HG03039 (cell line): ENCODE data around the gene IGFLR1.

Experiments
- ATAC-seq: cut with Tn5 transposase; IDR thresholded peaks from one replicate; pipeline ENCODE4 v1.9.1; 2021; ENCODE audit warnings: mild to moderate bottlenecking, moderate library complexity; ENCODE audit not compliant: unreplicated experiment

IGFLR1 gene

DNA sequence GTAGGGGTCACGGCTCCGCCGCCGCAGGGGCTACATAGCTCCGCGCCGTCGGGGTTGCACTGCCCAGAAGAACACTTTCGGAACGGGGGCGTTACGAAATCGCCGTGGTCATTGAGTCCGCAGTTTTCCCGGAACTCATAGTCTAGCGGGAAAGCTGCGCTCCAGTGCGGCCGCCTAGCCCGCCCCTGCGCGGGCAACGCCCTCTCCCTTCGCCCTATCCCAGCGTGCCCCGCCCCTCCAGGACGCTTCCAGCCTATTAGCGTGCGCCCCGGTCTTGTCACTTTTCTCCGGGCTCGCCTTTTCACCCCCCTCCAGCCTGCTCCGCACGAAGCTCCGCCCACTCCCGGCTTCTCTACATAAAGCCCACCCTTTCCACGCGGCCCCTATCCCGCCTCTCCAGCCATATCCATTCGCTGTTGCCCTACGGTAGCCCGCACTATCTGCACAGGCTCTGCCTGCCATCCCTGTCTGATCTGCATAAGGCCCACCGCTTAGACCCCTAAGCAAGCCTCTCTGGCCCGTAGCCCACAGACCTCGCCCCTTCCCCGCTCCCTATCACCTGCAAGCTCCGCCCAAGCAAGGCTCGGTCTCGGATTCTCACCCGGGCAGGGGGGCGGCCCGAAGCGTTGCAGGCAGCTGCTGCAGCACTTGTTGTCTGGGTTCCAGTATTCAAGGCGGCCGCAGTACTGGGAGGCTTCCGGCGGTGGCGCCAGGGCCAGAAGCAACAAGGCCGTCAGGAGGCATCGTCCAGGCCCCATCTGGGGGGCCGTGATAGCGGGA is 1.6 kb downstream of the IGFLR1 start:
- ATAC-seq = peak; percentile 47

- ATAC-seq = peak; percentile 8
Measured at GRCh38 chr19:35740108-35740422, 2.2 kb downstream of the IGFLR1 start.

DNA sequence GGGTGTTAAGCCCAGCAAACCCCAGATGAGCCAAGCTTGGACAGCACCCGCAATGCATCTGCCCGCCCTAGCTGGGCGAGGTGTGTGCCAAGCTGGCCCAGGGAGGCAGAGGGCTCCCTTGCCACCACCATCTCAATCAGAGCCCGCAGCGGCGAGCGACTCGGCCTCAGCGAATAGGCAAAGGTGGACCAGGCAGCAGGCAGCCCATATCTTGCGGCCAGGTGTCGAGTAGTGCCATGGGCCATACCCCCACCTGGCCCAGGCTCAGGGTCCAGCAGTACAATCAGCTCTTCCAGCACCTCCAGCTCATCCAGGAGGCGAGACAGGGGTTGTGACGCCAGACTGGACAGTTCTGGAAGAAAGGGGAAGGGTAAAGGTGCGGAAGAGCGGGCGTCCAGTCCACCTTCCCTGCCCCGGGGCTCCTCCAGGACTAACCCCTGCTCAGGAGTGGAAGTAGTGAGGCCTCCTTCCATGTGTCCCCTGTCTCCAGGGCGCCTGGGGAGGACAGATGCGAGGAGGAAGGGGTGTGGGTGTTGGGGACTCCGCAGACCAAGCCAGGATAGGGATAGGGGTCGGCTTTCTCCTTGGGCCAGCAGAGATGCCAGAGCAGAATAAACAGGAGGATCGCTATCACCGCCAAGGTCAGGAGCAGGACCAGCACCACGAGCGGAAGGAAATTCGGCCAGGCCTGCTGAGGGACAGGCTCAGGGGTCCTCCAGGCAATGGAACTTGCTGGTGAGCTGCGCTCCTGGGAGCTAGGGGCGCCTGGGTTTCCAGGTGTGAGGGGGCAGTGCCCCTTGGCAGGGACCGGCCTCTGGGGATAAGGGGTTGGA is 2.8 kb downstream of the IGFLR1 start:
- ATAC-seq = no peak

DNA sequence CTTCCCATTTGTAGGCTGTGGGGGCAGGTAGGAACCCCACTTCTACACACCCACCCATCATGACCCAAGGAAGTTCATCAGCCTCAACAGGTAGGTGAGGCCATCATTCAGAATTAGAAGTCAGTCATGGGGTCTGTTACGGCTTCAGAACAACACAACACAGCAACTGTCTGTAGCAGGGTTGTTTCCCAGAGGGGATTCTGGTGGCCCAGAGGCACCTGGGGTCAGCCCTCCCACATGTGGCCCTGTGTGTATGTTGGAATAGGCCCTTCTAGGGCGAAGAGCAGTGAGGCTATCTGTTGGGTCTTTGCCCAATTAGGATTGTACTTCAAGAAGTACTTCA is 3.4 kb downstream of the IGFLR1 start:
- no peak for ATAC-seq

DNA sequence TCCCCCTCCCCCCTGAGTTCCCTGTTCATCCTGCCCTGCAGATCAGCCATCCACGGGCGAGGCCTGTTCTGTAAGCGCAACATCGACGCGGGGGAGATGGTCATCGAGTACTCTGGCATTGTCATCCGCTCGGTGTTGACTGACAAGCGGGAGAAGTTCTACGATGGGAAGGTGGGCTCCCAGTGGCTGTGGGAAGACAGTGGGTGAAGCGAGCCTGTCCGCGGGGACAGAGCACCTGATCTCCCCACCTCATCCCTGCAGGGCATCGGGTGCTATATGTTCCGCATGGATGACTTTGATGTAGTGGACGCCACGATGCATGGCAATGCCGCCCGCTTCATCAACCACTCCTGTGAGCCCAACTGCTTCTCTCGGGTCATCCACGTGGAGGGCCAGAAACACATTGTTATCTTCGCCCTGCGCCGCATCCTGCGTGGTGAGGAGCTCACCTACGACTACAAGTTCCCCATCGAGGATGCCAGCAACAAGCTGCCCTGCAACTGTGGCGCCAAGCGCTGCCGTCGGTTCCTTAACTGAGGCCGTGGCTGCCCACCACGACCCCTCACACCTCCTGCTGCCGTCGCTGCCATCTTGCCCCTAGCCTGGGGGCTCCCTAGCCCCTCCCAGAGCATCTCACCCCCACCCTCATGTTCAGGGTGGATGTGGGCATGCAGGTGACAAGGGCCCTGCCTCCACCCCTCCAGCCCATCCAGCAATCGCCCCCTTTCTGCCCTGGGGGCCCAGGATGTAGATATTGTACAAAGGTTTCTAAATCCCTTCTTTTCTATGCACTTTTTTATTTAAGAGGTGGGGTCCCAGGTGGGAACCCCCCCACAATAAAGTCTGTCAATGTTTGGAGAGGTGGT is 4.0 kb downstream of the IGFLR1 start:
- ATAC-seq = no peak

DNA sequence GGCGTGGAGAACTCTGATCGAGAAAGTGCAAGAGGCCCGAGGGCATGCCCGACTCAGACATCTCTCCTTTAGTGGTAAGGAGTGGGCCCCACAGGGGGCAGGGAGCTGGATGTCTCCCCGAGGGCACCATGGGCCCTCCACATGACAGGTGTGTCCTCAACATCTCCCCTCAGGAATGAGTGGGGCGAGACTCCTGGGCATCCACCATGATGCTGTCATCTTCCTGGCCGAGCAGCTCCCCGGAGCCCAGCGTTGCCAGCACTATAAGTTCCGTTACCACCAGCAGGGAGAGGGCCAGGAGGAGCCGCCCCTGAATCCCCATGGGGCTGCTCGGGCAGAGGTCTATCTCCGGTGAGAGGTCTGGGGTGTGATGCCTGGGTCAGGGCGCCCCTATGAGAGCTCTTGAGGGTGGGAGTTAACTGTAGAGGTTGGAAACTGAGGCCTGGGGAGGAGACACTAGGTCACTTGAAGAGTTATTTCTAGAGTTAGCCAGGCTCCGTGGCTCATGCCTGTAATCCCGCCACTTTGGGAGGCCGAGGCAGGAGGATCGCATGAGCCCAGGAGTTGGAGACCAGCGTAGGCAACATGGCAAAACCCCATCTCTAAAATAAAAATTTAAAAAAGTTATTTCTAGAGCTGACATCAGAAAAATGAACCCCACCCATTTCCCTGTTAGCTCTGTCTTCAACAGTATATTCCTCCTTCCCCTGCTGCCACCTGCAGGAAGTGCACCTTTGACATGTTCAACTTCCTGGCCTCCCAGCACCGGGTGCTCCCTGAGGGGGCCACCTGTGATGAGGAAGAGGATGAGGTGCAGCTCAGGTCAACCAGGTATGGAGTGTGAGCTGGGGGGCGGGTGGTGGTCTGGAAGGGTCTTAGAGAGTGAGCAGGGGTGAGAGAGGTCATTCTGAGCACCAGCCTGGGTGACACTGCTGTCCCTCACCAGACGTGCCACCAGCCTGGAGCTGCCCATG is 5.1 kb downstream of the IGFLR1 start:
- ATAC-seq = no peak

DNA sequence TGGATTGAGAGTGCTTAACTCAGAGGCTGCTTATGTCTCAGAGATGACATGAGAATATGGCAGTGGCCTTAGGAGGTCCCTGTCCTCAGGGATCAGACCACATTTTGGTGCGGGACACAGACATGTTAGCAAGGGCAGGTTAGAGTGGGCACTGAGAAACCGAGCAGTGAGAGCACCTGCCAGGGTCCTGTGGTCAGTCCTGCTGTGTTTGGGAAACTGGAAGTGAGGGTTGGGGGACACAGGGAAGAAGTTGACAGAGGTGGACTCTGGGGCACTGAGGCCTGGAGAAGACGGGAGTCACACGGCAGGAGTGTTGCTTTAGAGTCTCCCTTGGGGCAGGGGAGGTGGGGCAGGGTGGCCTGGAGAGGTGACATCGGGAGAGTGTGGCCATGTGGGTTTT is 7.4 kb downstream of the IGFLR1 start:
- no peak for ATAC-seq

DNA sequence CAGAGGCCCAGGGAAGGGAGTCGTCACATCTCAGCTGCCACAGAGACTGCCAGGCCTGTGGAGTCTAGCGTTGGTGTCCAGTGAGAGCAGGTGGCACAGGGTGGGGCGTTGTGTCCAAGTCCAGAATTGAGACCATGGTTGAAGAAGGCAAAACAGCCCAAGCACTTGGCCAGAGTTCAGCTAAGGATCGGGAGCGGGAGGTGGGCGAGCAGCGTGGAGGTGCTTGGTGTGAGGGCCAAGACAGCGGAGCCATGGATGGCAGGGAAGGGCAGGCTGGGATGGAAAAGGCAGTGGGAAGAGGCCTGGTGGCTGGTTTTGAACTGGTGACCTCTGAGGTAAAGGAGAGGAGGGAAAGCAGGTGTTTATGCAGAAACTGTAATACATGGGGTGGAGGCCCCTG is 8.0 kb downstream of the IGFLR1 start:
- ATAC-seq = no peak

DNA sequence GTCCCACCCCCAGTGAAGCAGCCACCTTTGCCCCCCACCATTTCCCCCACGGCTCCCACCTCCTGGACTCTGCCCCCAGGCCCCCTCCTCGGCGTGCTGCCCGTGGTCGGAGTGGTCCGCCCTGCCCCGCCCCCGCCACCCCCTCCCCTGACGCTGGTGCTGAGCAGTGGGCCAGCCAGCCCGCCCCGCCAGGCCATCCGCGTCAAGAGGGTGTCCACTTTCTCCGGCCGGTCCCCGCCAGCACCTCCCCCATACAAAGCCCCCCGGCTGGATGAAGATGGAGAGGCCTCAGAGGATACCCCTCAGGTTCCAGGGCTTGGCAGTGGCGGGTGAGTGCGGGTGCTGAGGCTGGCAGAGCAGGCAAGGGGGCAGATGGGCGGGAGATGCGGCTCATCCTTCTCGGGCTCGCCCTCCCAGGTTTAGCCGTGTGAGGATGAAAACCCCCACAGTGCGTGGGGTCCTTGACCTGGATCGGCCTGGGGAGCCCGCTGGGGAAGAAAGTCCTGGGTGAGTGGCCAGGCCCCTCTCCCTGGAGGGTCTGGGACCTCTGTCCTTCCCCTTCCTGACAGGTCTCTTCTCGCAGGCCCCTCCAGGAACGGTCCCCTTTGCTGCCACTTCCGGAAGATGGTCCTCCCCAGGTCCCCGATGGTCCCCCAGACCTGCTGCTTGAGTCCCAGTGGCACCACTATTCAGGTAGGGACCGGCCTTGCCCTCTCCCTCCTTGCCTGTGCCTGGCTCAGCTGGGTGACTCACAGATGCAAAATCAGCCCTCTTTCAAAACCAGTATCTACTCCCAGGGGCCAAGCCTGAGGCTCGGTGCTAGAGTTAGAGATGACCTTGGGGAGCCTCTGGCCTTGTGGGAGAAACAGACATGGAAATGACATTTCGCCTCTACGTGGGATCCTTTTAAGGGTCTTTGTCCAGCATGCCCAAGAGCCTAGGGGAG is 8.8 kb downstream of the IGFLR1 start:
- ATAC-seq = no peak

DNA sequence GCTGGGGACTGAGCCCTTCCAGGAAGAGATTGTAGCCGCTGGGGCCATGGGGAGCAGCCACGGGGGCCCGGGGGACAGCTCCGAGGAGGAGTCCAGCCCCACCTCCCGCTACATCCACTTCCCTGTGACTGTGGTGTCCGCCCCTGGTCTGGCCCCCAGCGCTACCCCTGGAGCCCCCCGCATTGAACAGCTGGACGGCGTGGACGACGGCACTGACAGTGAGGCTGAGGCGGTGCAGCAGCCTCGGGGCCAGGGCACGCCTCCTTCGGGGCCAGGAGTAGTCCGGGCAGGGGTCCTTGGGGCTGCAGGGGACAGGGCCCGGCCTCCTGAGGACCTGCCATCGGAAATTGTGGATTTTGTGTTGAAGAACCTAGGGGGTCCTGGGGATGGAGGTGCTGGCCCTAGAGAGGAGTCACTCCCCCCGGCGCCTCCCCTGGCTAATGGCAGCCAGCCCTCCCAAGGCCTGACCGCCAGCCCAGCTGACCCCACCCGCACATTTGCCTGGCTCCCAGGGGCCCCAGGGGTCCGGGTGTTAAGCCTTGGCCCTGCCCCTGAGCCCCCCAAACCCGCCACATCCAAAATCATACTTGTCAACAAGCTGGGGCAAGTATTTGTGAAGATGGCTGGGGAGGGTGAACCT is 9.6 kb downstream of the IGFLR1 start:
- ATAC-seq = no peak

GRCh38 chr19:35731779-35732405 is 10.4 kb downstream of the IGFLR1 start:
- no peak for ATAC-seq

DNA sequence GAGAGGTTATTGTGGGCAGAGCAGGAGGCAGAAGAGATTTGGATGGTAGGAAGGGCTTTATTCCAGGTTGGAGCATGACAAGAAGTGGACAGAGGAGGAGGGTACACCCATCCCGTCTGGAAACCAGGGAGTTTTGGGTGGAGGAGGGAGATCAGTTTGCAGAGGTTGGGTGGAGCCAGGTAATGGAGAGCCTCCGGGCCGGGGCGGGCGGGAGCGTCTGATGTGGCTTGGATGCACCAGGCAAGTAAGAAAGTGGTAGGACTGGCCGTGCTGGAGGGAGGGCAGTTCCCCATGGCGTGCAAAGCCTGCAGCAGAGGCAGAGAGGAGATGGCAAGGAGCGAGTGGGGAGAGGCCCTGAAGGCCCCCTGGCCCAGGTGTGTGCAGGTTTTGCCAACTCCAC is 10.9 kb downstream of the IGFLR1 start:
- no peak for ATAC-seq

GRCh38 chr19:35730326-35730725 is 11.9 kb downstream of the IGFLR1 start:
- ATAC-seq = no peak

DNA sequence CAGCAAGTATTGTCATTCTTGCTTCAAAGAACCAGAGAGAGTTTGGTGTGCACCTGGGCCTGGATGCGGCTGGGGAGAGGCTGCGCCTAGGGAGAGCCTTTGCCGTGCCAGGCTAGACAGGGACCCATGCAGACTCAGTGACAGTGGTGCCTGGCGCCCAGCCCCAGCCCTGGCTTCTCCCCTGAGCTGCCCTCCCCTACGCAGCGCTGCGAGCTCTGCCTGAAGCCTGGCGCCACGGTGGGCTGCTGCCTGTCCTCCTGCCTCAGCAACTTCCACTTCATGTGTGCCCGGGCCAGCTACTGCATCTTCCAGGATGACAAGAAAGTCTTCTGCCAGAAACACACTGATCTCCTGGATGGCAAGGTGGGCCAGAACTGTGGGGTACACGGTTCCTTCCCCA is 12.5 kb downstream of the IGFLR1 start:
- no peak for ATAC-seq

DNA sequence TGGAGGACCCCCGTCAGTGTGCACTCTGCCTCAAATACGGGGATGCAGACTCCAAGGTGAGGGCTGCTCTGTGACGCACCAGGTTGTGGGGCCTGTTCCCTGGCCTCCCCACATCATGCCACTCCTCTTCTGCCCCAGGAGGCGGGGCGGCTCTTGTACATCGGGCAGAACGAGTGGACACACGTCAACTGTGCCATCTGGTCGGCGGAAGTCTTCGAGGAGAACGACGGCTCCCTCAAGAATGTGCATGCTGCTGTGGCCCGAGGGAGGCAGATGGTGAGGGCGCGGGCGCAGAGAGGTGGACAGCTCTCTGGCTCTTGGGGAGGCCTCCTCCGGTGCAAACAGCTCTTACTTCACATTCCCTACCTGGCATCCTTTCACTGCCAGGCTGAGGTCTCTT is 13.2 kb downstream of the IGFLR1 start:
- ATAC-seq = no peak

DNA sequence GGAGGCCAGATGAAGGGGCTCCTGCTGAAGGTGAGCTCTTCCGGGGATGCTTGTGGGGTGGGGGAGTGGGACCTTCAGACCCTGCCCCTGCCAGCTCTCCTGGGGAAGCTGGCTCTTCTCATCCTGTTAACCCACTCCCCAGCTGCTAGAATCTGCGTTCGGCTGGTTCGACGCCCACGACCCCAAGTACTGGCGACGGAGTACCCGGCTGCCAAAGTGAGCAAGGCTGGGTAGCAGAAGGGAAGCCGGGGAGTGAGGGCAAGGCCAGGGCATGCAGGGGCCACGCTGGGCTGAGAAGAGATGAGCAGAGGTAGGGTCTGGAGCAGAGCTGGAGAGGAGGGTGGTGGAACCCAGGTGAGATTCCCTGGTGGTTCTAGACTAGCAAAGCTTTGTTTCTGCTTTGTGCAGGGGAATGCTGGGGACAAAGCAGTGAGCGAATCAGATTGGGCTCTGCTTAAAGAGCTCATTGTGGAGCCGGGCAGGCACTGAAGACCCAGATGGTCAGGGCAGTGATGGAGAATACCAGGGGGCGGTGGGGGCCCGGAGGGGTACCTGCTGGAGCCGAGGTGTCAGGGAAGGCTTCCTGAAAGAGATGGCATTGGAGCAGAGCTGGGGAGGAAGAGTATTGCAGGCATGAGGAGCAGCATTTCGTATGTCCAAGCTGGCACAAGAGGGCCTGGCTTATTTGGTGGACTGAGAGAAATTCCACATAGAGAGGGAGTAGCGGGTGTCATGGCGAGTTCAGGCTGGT is 14.1 kb downstream of the IGFLR1 start:
- ATAC-seq = no peak

DNA sequence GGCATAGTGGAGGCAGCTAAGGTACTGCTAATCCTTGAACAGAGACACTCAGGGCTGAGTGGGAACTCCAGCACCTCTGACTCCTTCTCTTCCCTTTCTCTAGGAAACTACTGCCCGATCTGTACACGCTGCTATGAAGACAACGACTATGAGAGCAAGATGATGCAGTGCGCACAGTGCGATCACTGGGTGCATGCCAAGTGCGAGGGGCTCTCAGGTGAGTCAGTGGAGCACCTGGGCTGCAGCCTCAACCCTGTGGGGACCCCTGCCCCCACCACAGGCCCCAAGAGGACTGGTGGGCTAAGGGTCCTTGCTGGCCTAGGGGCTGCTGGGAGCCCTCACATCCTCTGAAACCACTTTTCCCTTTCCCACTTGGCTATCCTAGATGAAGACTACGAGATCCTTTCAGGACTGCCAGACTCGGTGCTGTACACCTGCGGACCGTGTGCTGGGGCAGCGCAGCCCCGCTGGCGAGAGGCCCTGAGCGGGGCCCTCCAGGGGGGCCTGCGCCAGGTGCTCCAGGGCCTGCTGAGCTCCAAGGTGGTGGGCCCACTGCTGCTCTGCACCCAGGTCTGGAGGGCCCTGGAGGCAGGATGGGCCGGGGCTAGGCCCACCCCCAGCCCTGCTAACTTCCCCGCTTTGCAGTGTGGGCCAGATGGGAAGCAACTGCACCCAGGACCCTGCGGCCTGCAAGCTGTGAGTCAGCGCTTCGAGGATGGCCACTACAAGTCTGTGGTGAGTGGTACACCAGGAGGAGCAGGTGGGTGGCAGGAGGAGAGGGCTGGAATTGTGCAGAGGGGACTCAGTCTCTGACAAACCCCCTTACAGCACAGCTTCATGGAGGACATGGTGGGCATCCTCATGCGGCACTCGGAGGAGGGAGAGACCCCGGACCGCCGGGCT is 14.9 kb downstream of the IGFLR1 start:
- no peak for ATAC-seq
